IMR-90 (cell line): ENCODE results near the gene PITPNM1. TPM values are rescaled to one million over a fixed set of nuclear protein-coding genes. Genes with fewer than 3 reads are reported as not detected.

Experiments
- ATAC-seq: fragments of 200-7000 bp; cut with Tn5 transposase; 2 replicates; pipeline ENCODE4 v1.9.1; 2020; ENCODE audit warnings: low read depth, mild to moderate bottlenecking, moderate library complexity
- BruUV-seq: library from RNA; stranded (reverse); fragments of 400-500 nt; replicated peaks from 2 replicates; lab custom pipeline; 2021; lab: Mats Ljungman, UMichigan
- CTCF ChIA-PET: fragments of 300-600 bp; formaldehyde crosslinking; extraction: SDS; loops from one replicate; lab custom pipeline; 2021; ENCODE audit warnings: antibody characterized with exemption; lab: Yijun Ruan, JAX
- POLR2A ChIA-PET: fragments of 300-600 bp; sonication (Branson Sonifier 250); formaldehyde crosslinking; loops from one replicate; lab custom pipeline; 2022; ENCODE audit warnings: antibody characterized with exemption; ENCODE audit not compliant: unreplicated experiment; lab: Charles Lee
- DNase-seq: peaks from one replicate; pipeline ENCODE4 v3.0.0; 2013
- H2AFZ ChIP-seq: replicated peaks from 2 replicates; pipeline ENCODE3; 2013; ENCODE audit warnings: low read length, mild to moderate bottlenecking; ENCODE audit not compliant: poor library complexity
- H2AK5ac ChIP-seq: 2 replicates; pipeline ENCODE4 v1.6.1; 2013; ENCODE audit warnings: low read depth, low read length, inconsistent platforms
- H2AK9ac ChIP-seq: replicated peaks from 2 replicates; pipeline ENCODE3; 2013; ENCODE audit warnings: mild to moderate bottlenecking, low read depth, low read length, moderate library complexity; ENCODE audit not compliant: poor library complexity
- H2BK120ac ChIP-seq: 2 replicates; pipeline ENCODE4 v1.6.1; 2013; ENCODE audit warnings: low read depth, low read length, inconsistent platforms
- H2BK15ac ChIP-seq: 3 replicates; pipeline ENCODE4 v1.6.1; 2013; ENCODE audit warnings: low read depth, low read length, inconsistent platforms
- H2BK20ac ChIP-seq: 2 replicates; pipeline ENCODE4 v1.6.1; 2013; ENCODE audit warnings: low read depth, mild to moderate bottlenecking, inconsistent platforms, low read length, moderate library complexity
- H2BK5ac ChIP-seq: 2 replicates; pipeline ENCODE4 v1.6.1; 2013; ENCODE audit warnings: mild to moderate bottlenecking, low read depth, low read length, inconsistent platforms; ENCODE audit not compliant: poor library complexity, severe bottlenecking
- H3K14ac ChIP-seq: replicated peaks from 2 replicates; pipeline ENCODE4 v1.6.1; 2013; ENCODE audit warnings: low read depth, low read length, inconsistent platforms
- H3K18ac ChIP-seq: 2 replicates; pipeline ENCODE4 v1.6.1; 2013; ENCODE audit warnings: low read depth, low read length, control low read depth
- H3K23ac ChIP-seq: 2 replicates; pipeline ENCODE4 v1.6.1; 2013; ENCODE audit warnings: low read depth, low read length, inconsistent platforms
- H3K27ac ChIP-seq: 2 replicates; pipeline ENCODE4 v1.5.1; 2013; ENCODE audit warnings: mild to moderate bottlenecking, control low read depth, low read length; ENCODE audit not compliant: insufficient read depth
- H3K27me3 ChIP-seq: 2 replicates; pipeline ENCODE4 v1.6.1; 2013; ENCODE audit warnings: low read length; ENCODE audit not compliant: control insufficient read depth, insufficient read depth
- H3K36me3 ChIP-seq: 2 replicates; pipeline ENCODE4 v1.6.1; 2013; ENCODE audit warnings: low read length, mixed read lengths; ENCODE audit not compliant: control insufficient read depth, insufficient read depth
- H3K4ac ChIP-seq: 2 replicates; pipeline ENCODE4 v1.6.1; 2013; ENCODE audit warnings: low read depth, low read length, inconsistent platforms
- H3K4me1 ChIP-seq: 2 replicates; pipeline ENCODE4 v1.6.1; 2013; ENCODE audit warnings: low read length, mixed read lengths; ENCODE audit not compliant: control insufficient read depth, insufficient read depth
- H3K4me2 ChIP-seq: 2 replicates; pipeline ENCODE4 v1.6.1; 2013; ENCODE audit warnings: low read depth, mild to moderate bottlenecking, control low read depth, low read length, moderate library complexity
- H3K4me3 ChIP-seq: 2 replicates; pipeline ENCODE4 v1.5.1; 2013; ENCODE audit warnings: low read depth, mild to moderate bottlenecking, control low read depth, low read length, moderate library complexity; ENCODE audit not compliant: insufficient read depth
- H3K56ac ChIP-seq: 2 replicates; pipeline ENCODE4 v1.6.1; 2013; ENCODE audit warnings: low read length, inconsistent platforms; ENCODE audit not compliant: insufficient read depth; ENCODE audit errors: extremely low read depth
- H3K79me1 ChIP-seq, 2 experiments: 2 replicates each; pipeline ENCODE4 v1.6.1; 2013; ENCODE audit warnings: low read length in 2 of 2, inconsistent platforms in 1 of 2, low read depth in 1 of 2
- H3K9ac ChIP-seq: 2 replicates; pipeline ENCODE4 v1.6.1; 2013; ENCODE audit warnings: low read depth, low read length, control low read depth
- H3K9me1 ChIP-seq: 2 replicates; pipeline ENCODE4 v1.6.1; 2013; ENCODE audit warnings: low read length, inconsistent platforms; ENCODE audit not compliant: insufficient read depth
- H3K9me3 ChIP-seq: 2 replicates; pipeline ENCODE4 v1.6.1; 2013; ENCODE audit warnings: low read length; ENCODE audit not compliant: control insufficient read depth, insufficient read depth
- H4K20me1 ChIP-seq: 2 replicates; pipeline ENCODE4 v1.6.1; 2013; ENCODE audit warnings: low read length, inconsistent platforms; ENCODE audit not compliant: insufficient read depth
- H4K5ac ChIP-seq: 2 replicates; pipeline ENCODE4 v1.6.1; 2013; ENCODE audit warnings: mild to moderate bottlenecking, low read depth, low read length, control low read depth
- H4K8ac ChIP-seq, 2 experiments: 2 replicates each; pipeline ENCODE4 v1.6.1; 2013; ENCODE audit warnings: low read depth in 2 of 2, low read length in 2 of 2, control low read depth in 1 of 2, inconsistent platforms in 1 of 2
- H4K91ac ChIP-seq: 2 replicates; pipeline ENCODE4 v1.6.1; 2013; ENCODE audit warnings: low read depth, low read length, inconsistent platforms; ENCODE audit not compliant: insufficient read depth
- BHLHE40 ChIP-seq: fragments of 150-350 bp; IDR thresholded peaks from 2 replicates; pipeline ENCODE4 v1.6.1; 2016; ENCODE audit warnings: mild to moderate bottlenecking, low read depth, low read length
- CEBPB ChIP-seq: IDR thresholded peaks from 2 replicates; pipeline ENCODE4 v1.6.1; 2012; ENCODE audit warnings: low read depth, low read length, improper control_type of control experiment
- CHD1 ChIP-seq: IDR thresholded peaks from 2 replicates; pipeline ENCODE4 v1.6.1; 2012; ENCODE audit warnings: low read depth, low read length, improper control_type of control experiment
- FOS ChIP-seq: fragments of 150-350 bp; IDR thresholded peaks from 2 replicates; pipeline ENCODE4 v1.6.1; 2016; ENCODE audit warnings: low read depth, low read length
- MAFK ChIP-seq: IDR thresholded peaks from 2 replicates; pipeline ENCODE4 v1.6.1; 2012; ENCODE audit warnings: low read depth, low read length, improper control_type of control experiment
- MAZ ChIP-seq: IDR thresholded peaks from 2 replicates; pipeline ENCODE4 v1.6.1; 2012; ENCODE audit warnings: low read depth, mild to moderate bottlenecking, low read length, improper control_type of control experiment, moderate library complexity, borderline replicate concordance
- MXI1 ChIP-seq: IDR thresholded peaks from 2 replicates; pipeline ENCODE4 v1.6.1; 2012; ENCODE audit warnings: low read depth, mild to moderate bottlenecking, low read length, moderate library complexity, borderline replicate concordance
- NFE2L2 ChIP-seq: fragments of 150-350 bp; IDR thresholded peaks from 2 replicates; pipeline ENCODE4 v1.6.1; 2016; ENCODE audit warnings: low read depth, mild to moderate bottlenecking, low read length
- POLR2A ChIP-seq: IDR thresholded peaks from 2 replicates; pipeline ENCODE4 v1.6.1; 2012; ENCODE audit warnings: mild to moderate bottlenecking, low read depth, low read length
- RAD21 ChIP-seq: IDR thresholded peaks from 2 replicates; pipeline ENCODE4 v1.6.1; 2012; ENCODE audit warnings: low read length, improper control_type of control experiment
- RCOR1 ChIP-seq: IDR thresholded peaks from 2 replicates; pipeline ENCODE4 v1.6.1; 2012; ENCODE audit warnings: mild to moderate bottlenecking, low read length, improper control_type of control experiment; ENCODE audit not compliant: insufficient replicate concordance
- RFX5 ChIP-seq: IDR thresholded peaks from 2 replicates; pipeline ENCODE4 v1.8.0; 2012; ENCODE audit warnings: low read depth, mild to moderate bottlenecking, low read length, moderate library complexity
- USF2 ChIP-seq: fragments of 150-350 bp; IDR thresholded peaks from 2 replicates; pipeline ENCODE4 v1.6.1; 2017; ENCODE audit warnings: mild to moderate bottlenecking, antibody characterized with exemption, low read length, low read depth
- WGBS, 2 experiments: methylation state at CpG; one replicate each; pipeline versions ENCODE4 v1.1.5 to v1.1.7; 2013; ENCODE audit warnings: missing lambda C conversion rate in 2 of 2; ENCODE audit not compliant: insufficient read length in 1 of 2; ENCODE audit errors: extremely low coverage in 2 of 2; 5-methylcytosine and 5-hydroxymethylcytosine counted together
- dilution Hi-C: fragments of 300-500 bp; cut with HindIII; formaldehyde crosslinking; loops from one replicate; pipeline ENCODE4 v1.14.3; 2018; ENCODE audit warnings: low sequenced_read_pairs; ENCODE audit not compliant: unreplicated experiment
- in situ Hi-C: fragments of 300-500 bp; cut with MboI; formaldehyde crosslinking; loops from 3 replicates; pipeline ENCODE4 v1.14.3; 2019; ENCODE audit warnings: low sequenced_read_pairs, inconsistent platforms, mixed read lengths
- intact Hi-C: fragments of 100-400 bp; cut with micrococcal nuclease; formaldehyde crosslinking; loops from 2 replicates; pipeline ENCODE4 v1.10.0; 2022
- polyA plus RNA-seq, 3 experiments: library from polyadenylated mRNA; depleted of rRNA; stranded (reverse); fragments of >200 nt; gene quantifications; 2 replicates each; pipeline ENCODE4 v1.2.3, GENCODE V29; 2012; ENCODE audit warnings: low replicate concordance in 1 of 3
- total RNA-seq: library from RNA; depleted of rRNA; stranded (reverse); fragments of >200 nt; gene quantifications from 2 replicates; pipeline ENCODE4 v1.2.3, GENCODE V29; 2012
- TF ChIP-seq, protein P1 (sequence below): conservative IDR thresholded peaks from 2 replicates; pipeline ENCODE4 v1.5.1; 2012; ENCODE audit warnings: mild to moderate bottlenecking, low read depth, low read length, improper control_type of control experiment

Gene PITPNM1
- total and polyA plus RNA-seq, 2 of the 4 experiments (the other 2 are of a cell fraction), result 5.0 to 15.4 TPM

- TF ChIP-seq RCOR1, result no peak
These were observed 2.2 kb upstream of the PITPNM1 start (continued) for GRCh38 chr11:67507242-67507863.

- ChIA-PET POLR2A (no interaction called here), CTCF (no interaction called here)
- no peak for TF ChIP-seq FOS
- TF ChIP-seq MXI1, result no peak
- no peak for TF ChIP-seq NFE2L2
- no peak for TF ChIP-seq MAFK
- TF ChIP-seq CEBPB, result no peak
- no peak for TF ChIP-seq MAZ
- TF ChIP-seq USF2, result no peak
- no peak for TF ChIP-seq POLR2A
- TF ChIP-seq RAD21, result no peak
- TF ChIP-seq CHD1, result no peak
- TF ChIP-seq, protein P1, sequence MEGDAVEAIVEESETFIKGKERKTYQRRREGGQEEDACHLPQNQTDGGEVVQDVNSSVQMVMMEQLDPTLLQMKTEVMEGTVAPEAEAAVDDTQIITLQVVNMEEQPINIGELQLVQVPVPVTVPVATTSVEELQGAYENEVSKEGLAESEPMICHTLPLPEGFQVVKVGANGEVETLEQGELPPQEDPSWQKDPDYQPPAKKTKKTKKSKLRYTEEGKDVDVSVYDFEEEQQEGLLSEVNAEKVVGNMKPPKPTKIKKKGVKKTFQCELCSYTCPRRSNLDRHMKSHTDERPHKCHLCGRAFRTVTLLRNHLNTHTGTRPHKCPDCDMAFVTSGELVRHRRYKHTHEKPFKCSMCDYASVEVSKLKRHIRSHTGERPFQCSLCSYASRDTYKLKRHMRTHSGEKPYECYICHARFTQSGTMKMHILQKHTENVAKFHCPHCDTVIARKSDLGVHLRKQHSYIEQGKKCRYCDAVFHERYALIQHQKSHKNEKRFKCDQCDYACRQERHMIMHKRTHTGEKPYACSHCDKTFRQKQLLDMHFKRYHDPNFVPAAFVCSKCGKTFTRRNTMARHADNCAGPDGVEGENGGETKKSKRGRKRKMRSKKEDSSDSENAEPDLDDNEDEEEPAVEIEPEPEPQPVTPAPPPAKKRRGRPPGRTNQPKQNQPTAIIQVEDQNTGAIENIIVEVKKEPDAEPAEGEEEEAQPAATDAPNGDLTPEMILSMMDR, result no peak
- TF ChIP-seq RCOR1, result no peak
- no peak for TF ChIP-seq RFX5
- TF ChIP-seq BHLHE40, result no peak
These were observed 1.4 kb upstream of the PITPNM1 start for GRCh38 chr11:67506426-67507051.

More at GRCh38 chr11:67506426-67507051, 1.4 kb upstream of the PITPNM1 start:
- no peak overlapping the region for H3K18ac ChIP-seq
- no peaks in the 10 kb centered on the region for H4K20me1 ChIP-seq
- H3K4ac ChIP-seq, result 0 out of 2 replicates have a peak overlapping the region, but pooled peaks have one; percentile 22
- H3K14ac ChIP-seq, result no peak overlapping the region
- H4K5ac ChIP-seq, result no peak overlapping the region
- no peak overlapping the region for H3K27ac ChIP-seq
- no peak overlapping the region for H4K91ac ChIP-seq
- H2BK120ac ChIP-seq, result no peak overlapping the region
- H4K8ac ChIP-seq, result peak overlapping the region in 1 of 2 experiments; percentile 61; a peak in 1 of 4 replicates
- BruUV-seq, result TSS peak; percentile 74
- no peak overlapping the region for H3K23ac ChIP-seq
- WGBS, 2 experiments, result 97% methylated on average over 4 of the region's 16 CpGs; no CpG with 5 or more reads in 1 of the 2 experiments
- no peak overlapping the region for H3K56ac ChIP-seq
- peaks cover 3 to 35% of the 10 kb centered on the region in 2 experiments; a peak in 2 of 4 replicates for H3K79me1 ChIP-seq
- intact Hi-C loops, result loop anchor here (1.0 to 2.0 kb wide), 2 partner anchors 63 to 160 kb away; partner anchors contain the start of gene CORO1B
- H2AFZ ChIP-seq, result peak overlapping the region; percentile 85
- dilution Hi-C loops, result no loop called here
- H3K9me1 ChIP-seq, result no peaks in the 10 kb centered on the region; the same call in 1 of the 2 replicates
- no peak overlapping the region for H2BK15ac ChIP-seq
- peaks cover 4% of the 10 kb centered on the region; the same call in 1 of the 2 replicates for H3K36me3 ChIP-seq
- H2AK9ac ChIP-seq, result peak overlapping the region; percentile 89
- no peak overlapping the region for H3K4me2 ChIP-seq
- H3K9ac ChIP-seq, result no peak overlapping the region
- no peak for DNase-seq
- in situ Hi-C loops, result no loop called here
- 0 out of 2 replicates have a peak overlapping the region, but pooled peaks have one; percentile 51 for H2AK5ac ChIP-seq
- 0 out of 2 replicates have a peak, but pooled peaks cover 2% of the 10 kb centered on the region for H3K27me3 ChIP-seq
- H3K4me1 ChIP-seq, result peaks cover 14% of the 10 kb centered on the region
- no peak overlapping the region for H2BK20ac ChIP-seq
- no peak overlapping the region for H3K4me3 ChIP-seq
- ATAC-seq, result no peak
- no peaks in the 10 kb centered on the region for H3K9me3 ChIP-seq
- H2BK5ac ChIP-seq, result no peak overlapping the region
